LNCaP clone FGC (cell line): Measurements from ENCODE around the gene NME7.

ENCODE experiments used
- DNase-seq: peaks from one replicate; pipeline ENCODE4 v3.0.0-alpha.2; 2011; ENCODE audit warnings: low read depth
- H3K4me3 ChIP-seq: 2 replicates; pipeline ENCODE4 v1.5.1; 2011; ENCODE audit warnings: mild to moderate bottlenecking, low read depth, low read length, control low read depth
- CTCF ChIP-seq: IDR thresholded peaks from 2 replicates; pipeline ENCODE4 v1.5.1; 2012; ENCODE audit warnings: mild to moderate bottlenecking; ENCODE audit not compliant: control insufficient read depth, insufficient read depth; ENCODE audit errors: extremely low read depth

Gene NME7

GRCh38 chr1:169305948-169306347, 61.6 kb downstream of the NME7 start:
- no peak overlapping the region for H3K4me3 ChIP-seq
- no peak for DNase-seq
- TF ChIP-seq CTCF, result no peak

GRCh38 chr1:169305356-169305755, 62.2 kb downstream of the NME7 start:
- DNase-seq, result no peak
- no peak overlapping the region for H3K4me3 ChIP-seq
- TF ChIP-seq CTCF, result no peak

- no peak for DNase-seq
- TF ChIP-seq CTCF, result no peak
Observed at GRCh38 chr1:169300854-169301253, 66.7 kb downstream of the NME7 start.

GRCh38 chr1:169298441-169298840, 69.2 kb downstream of the NME7 start:
- DNase-seq, result no peak
- no peak overlapping the region for H3K4me3 ChIP-seq

More at GRCh38 chr1:169300854-169301253, 66.7 kb downstream of the NME7 start:
- H3K4me3 ChIP-seq, result no peak overlapping the region

GRCh38 chr1:169295846-169296245, 71.8 kb downstream of the NME7 start:
- no peak for TF ChIP-seq CTCF
- no peak for DNase-seq
- no peak overlapping the region for H3K4me3 ChIP-seq

More at GRCh38 chr1:169298441-169298840, 69.2 kb downstream of the NME7 start:
- no peak for TF ChIP-seq CTCF

- H3K4me3 ChIP-seq, result no peak overlapping the region
- DNase-seq, result no peak
- no peak for TF ChIP-seq CTCF
Observed at GRCh38 chr1:169295425-169295824, 72.2 kb downstream of the NME7 start.

- TF ChIP-seq CTCF, result no peak
- no peak overlapping the region for H3K4me3 ChIP-seq
- no peak for DNase-seq
Observed at GRCh38 chr1:169289016-169289415, 78.6 kb downstream of the NME7 start.
